Fibroblast of gingiva (primary cell): ENCODE measurements around the gene FOXK1.

ENCODE experiments used
- DNase-seq: peaks from one replicate; pipeline ENCODE4 v3.0.0-alpha.2; 2011; ENCODE audit warnings: low read depth

FOXK1 gene

DNA sequence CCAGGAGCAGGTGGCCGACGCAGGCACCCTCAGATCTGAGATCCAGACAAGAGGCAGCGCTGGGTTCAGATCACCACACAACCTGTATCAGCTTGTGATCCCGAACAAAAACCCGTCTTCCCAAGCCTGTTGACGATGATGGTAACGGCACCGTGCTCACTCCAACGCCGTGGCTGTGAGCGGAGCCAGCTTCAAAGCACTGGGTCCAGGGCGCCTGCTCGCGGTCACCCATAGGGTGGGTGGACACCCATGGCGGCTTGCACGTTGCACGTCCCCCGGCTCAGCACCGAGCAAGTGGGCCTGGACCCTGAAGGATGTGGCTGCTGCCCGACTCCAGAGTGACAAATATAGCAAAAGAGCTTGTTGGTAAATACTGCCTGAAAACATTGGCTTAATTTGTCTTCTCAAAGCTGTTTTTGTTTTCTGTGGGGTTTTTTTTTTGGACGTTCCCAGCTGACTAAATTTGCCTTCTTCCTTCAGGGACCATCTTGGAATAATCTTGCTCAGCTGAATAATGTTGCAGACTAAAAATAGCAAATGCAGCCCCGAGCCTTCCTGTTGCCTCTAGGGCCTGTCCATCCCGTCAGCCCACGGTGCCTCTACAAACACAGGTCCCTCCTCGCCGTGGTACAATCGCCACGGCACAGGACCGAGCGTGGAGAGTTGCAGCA, 41.0 kb downstream of the FOXK1 start:
- no peak for DNase-seq

DNA sequence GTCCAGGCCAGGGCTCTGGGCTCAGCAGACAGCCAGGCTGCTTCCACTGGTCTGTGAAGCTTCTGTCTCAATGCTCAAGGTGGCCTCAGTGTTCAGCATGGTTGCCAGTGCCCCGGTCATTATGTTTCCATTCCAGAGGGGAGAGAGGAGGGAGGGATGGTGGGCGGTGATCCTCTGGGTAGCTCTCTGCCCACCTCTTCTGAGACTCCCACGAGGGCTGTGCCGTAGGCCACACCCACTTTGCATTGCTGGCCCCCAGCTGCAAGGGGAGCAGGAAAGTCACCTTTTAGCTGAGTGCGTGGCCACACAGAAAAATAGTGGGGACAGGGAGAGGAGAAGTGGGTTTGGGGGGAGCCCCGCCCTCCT, 42.5 kb downstream of the FOXK1 start:
- DNase-seq = peak; percentile 19

DNA sequence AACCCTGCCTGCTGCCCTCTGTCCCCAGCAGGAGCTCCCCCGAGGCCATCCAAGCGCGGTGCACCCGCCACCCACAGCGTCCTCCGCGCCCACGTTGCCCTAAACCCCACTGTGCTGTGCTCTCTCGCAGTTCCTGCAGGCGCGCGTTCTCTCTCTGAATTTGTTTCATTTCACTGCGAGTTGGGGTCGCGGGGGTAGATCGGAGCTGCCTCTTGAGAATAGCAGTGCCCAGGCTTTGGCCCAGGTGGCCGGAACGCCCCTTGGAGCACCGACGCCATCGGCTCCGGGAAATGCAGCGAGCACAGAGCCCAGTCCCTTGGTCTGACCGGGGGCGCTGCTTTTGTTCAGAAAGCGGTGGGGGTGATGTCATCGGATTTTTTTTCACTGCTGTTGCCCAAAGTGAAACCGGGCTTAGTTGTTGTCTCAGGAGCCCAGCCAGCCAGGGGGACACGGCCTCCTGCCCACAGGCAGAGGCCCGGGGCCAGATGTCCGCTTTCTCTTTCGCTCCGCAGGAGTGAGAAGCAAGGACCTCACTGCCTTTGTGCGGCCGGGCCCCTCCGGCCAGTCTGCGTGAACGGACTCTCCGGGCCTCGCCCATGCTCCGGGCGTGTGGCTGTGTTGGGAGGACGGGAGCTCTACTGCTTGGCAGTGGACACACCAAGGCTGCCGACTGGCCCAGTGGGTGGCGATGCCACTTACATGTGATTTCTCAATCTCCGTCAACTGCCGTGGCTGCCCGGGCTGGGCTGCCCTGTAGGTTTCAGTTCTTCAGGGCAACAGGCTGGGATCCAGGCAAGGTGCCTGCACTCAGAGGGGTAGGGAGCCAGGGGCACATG, 43.1 kb downstream of the FOXK1 start:
- peak; percentile 88 for DNase-seq

DNA sequence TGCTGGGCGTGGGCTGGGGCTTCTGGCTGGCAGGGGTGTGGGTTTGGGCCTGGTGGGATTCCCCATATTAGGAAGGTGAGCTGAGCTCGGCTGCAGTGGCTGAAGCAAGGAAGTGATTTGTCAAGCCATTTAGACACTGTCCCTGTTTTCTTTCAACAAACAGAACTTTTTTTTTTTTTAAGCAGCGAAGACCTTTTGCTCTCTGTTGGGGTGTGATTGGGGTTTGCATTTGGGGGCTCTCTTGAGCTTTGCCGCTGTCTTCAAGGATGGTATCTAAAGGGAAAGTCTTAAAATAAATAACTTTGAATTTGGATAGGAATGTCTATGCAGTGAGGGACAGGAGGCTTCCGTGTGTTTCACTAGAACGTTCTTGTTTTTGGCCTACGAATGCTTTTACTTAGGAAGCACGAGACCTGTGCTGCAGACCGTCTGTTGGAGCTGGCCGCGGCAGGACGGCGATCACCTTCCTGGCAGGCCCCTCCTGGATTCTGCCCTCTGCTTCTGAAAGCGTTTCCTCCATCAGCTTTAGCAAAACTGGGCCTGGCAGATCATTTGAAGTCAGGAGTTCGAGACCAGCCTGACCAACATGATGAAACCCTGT, 43.9 kb downstream of the FOXK1 start:
- DNase-seq = no peak

DNA sequence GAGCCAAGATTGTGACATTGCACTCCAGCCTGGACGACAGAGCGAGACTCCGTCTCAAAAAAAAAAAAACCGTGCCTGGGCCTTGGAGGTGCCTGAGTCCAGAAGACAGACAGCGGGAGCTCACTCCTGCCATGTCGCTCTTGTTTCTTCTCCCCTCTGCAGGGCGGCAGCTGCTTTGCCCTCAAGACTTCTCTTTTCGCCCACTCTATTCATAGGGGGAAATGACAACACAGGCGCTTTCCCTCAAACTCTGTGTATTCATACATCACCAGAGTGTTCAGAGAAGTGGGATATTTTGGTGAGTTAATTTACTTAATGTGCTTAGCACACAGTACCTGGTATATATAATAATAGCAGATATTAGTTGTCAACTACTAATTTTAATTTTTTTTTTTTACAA, 44.5 kb downstream of the FOXK1 start:
- no peak for DNase-seq

DNA sequence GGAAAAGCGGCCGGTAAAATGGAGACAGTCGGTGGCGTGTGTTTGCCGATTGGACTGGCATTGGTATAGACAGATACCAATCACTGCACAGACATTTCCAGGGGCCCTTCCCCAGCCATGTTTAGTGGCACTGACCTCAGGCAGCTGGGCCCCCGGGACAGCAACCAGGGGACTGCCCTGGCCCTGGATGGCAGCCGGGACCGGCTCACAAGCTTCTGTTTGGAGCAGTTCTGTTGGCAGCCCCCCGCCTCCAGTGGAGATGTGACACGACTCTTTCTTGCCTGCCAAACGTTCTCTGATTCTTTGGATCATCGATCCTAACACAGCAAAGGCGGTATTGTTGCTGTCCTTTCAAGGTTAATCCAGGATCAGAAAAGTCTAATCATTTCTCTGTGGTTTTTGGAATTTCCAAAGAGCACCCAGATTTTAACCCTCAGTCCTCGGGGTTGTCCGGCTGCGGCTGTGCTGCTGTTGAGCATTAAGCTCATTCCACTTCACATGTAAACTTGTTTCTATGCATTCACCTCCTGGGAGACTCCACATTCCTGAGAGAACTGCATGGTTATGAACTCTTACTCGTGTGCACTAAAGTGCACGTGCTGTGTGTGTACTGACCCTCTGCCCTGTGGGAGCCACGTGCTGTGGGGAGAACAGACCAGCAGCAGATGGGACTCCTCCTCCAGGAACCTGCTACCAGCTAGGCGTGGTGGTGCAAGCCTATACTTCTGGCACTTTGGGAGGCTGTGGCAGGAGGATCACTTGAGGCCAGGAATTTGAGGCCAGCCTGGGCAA, 46.0 kb downstream of the FOXK1 start:
- no peak for DNase-seq

DNA sequence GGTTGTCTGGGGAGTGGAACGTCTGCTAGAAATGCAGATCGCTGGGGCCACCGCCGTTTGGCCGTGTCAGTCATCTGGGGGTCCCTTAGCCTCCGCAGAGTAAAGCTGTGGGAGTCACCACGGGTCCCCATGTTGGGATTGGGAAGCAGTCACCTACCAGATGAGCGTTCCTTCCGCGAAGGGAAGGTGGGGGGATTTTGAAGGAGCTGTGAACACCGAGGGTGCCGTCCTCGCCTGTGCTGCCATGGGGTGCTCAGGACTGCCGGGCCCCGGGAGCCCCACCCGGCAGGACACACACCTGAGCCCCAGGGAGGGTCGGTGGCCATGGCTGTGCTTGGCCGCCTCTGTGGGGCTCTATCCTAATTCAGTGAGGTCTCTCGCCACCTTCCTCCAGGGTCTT, 47.2 kb downstream of the FOXK1 start:
- DNase-seq = no peak

DNA sequence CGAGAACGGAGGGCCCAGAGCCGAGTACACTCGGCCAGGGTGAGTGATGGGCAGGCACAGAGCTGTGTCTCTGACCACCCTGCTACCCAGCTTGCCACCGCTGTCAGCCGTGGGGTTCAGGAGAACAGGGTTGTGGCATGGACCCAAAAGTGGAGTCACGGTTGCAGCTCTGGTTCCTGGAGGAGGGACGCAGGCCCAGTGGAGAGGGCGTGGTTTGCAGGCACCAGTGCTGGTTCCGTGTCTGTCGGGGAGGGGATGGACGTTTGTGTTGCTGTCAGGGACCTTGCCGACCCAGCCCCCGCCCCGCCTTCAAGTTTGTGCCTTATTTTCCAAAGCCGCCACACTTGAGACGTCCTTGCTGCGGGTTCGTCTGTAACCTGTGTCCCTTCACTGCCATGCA, 48.2 kb downstream of the FOXK1 start:
- no peak for DNase-seq

DNA sequence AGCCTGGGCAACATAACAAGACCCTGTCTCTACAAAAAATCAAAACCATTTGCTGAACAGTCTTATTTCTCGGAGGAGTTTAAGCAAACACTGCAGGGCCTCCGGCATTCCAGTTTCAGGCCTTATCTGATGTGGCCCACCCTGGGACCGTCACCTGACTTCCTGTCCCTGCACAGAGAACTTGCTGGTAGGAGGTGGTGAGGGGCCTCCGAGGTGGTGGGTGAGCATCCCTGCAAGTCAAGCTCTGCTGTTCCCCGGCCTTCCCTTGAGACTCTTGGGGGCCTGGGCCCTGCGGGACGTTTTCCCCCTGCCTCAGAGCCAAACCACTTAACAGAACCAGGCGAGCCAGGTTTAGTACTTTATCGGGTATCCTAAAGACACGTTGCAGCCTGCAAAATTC, 48.9 kb downstream of the FOXK1 start:
- DNase-seq = no peak

DNA sequence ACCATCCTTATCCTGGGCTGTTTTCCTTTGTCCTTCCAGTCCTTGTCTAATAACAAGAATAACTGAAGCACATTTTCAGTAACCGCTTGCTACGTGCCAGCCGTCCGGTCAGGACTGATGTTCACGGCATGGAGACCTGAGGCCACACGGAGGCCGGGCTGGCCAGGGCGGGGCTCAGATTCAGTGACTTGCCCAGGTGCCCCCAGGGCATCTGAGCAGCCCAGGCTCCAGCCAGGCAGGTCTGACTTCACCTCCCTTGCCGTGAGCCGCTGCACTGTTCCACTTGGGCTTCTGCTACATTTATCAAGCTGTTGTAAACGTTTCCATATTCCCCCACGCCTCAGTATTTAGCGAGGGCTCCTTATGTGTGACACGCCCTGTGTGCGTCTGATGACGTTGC, 49.7 kb downstream of the FOXK1 start:
- no peak for DNase-seq

DNA sequence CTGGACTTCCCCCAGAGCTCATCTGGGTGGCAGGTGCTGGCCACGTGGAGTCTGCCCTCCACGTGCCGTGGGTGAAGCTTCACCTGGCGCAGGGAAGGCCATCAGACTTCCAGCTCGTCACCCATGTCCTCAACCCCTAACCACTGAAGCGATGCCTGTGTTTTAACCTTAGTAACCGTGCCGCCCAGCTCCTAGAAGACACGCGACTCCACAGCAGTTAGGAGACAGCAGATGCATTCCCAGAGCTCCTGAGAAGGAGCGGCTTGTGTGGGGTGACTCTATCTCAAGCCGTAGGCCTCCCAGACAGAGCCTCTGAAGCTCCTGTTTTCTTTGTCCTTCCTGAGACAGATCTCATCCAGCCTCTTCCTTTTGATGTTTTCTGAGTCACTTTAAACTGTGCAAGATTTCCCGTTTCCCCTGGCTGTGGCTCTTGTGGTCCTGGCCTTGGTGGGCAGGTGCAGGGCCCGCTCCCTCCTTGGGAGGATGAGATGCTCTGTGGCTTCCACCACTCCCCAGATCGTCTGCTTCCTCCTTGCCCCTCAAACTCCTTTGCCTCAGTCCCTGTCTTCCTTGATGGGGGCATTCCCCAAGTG, 51.9 kb downstream of the FOXK1 start:
- no peak for DNase-seq

DNA sequence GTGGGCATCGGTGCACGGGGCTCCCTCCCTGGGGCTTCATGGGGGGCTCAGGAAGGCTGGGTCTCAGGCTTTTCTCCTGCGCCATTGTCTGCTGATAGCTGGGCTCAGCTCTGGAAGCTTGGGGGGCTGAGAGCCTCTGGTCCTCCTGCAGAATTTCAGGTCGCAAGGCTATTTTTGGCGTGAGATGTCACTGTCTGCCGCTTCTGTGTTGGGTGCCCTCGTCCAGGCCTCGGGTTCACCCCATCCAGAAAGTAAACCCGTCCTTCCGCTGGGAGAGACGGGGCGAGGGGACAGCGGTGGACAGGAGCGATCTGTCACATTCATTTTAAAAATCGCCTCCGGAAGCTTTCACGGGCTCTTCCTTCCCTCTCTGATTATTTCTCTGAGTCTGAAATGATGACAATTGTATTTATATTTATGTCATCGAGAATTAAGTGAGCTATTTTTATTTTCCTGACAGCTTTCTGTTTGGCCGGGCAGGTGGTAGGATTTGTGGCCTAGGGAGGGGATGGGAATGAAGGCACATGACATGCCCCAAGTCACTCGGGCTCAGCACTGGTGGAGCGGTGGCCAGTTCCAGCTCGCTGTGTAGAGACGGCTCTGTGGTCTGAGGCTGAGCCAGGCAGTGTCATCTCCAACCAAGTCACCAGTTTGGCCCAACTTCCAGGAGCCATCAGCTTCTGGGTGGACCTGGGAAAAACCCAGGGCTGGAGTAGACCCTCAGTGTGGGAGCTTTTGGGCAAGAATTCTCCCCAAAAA, 52.7 kb downstream of the FOXK1 start:
- no peak for DNase-seq

DNA sequence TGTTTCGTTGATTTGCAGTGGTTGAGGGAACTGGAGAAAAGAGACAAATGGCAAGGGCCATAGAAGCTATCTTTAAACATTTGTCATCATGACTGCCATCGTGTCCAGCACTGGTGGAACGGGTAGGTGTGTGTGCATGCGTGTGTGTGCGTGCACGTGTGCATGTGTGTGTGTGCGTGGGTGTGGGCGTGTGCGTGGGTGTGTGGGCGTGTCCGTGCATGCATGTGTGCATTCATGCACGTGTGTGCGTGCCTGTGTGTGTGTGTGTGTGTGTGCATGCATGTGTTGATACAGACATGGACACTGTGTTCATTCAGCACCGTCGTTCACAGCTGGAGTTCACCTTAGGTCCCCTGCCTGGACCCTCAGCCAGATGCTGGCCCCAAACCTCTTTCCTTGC, 55.2 kb downstream of the FOXK1 start:
- no peak for DNase-seq

DNA sequence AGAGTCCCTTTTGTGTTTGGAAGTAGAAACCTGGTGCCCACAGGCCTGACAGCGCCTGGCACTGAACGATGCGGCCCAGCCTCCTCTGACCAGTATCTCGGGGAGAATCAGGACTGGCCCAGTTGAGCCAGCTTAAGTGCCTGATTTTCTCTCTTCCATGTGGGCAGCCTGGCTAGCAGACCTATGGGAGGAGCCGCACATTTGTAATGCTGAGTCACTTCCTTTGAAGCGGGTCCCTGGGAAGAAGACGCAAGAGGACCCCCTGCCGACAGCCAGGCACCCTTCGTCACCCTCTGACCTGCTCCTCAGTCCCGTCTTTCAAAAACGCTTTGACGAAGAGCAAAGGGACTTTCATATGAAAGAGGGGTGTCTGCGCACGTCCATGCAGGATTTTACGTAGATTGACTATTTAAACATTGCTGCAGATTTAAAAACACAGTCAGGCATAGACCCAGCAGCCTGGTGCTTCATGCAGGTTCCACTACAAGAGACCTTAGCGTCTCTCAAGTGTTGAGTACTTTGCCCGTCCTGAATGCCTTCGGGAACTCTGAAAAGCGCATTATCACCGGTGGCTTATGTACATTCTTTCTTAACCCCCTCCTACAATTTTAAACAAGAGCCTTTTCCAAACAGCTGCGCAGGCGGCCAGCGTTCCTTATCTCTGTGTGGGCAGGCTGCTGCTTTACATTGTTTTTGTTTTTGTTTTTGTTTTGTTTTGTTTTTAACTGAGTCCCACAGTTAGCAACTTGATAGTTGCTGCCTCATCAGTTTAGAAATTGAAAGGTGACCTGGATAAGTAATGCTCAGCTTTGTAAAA, 56.8 kb downstream of the FOXK1 start:
- peak; percentile 77 for DNase-seq

DNA sequence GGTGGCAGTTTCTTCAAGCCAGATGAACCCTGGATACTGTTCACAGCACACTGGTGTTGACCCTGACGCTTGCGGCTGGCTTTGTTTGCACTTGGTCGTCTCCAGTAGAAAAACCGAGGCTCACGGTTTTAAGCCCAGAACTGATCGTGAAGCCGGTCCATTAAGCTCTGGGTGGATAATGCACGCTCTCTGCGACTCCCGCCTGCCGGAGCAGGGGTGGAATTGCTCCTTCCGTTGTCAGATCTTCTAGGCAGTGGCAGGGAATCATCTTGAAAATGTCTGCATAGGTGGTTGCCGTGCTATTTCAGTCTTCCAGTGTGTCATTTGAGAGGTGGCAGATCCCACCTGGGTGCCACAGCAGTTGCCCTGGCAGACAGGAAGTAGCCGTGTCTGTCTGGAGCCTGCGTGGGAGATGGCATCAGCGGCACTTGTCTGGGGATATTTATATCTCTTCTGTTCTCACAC, 57.5 kb downstream of the FOXK1 start:
- no peak for DNase-seq

DNA sequence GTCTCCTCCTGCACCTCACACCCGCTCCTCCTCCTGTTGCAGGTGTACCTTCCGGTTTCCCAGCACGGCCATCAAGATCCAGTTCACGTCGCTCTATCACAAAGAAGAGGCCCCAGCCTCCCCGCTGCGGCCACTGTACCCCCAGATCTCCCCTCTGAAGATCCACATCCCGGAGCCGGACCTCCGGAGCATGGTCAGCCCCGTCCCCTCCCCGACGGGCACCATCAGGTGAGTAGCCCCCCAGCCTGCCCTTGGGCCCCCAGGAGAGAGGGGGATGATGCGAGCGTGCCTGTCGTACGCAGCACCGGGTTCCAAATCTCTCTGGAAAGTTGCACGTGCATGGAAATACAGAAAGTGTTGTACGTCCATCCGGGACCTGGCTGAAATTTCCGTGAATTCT, 58.7 kb downstream of the FOXK1 start:
- no peak for DNase-seq

DNA sequence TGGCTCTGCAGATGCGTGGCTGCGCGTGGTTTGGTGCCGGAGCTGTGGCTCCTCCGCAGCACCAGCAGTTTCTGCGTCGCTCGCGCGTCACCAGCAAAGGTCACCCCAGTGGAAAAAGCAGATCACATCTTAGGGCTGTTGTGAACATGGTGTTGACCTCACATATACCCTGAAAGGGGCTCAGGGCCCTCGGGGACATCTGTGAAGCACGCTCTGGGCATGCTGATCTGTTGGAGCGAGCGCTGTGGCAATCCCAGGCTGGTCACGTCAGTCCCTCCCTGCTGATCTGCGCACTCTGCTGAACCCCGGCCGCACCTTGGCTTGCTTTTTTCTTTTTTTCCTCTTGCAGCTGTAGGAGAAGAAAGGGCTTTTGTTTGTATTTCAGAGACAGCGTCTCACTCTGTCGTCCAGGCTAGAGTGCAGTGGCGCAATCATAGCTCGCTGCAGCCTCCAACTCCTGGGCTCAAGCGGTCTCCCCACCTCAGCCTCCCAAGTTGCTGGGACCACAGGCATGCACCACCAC, 60.0 kb downstream of the FOXK1 start:
- DNase-seq = no peak

DNA sequence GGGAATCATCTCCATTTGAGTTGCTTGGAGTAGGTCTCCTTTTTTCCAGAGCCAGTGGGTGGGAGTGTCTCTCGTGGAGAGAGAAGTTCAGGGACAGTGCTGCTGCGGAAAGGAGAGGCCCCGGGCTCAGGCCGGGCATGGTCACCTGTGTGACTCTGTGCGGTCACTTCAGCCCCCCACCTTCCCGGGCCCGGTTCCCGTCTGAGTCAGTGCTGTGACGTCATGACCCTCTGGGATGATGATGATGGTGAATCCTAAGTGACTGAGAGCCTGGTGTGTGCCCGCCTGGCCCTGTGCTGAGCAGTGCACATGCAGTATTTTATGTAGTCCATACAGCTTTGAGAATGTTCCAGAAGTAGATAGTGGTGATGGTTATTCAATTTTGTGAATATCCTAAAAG, 60.8 kb downstream of the FOXK1 start:
- DNase-seq = no peak

DNA sequence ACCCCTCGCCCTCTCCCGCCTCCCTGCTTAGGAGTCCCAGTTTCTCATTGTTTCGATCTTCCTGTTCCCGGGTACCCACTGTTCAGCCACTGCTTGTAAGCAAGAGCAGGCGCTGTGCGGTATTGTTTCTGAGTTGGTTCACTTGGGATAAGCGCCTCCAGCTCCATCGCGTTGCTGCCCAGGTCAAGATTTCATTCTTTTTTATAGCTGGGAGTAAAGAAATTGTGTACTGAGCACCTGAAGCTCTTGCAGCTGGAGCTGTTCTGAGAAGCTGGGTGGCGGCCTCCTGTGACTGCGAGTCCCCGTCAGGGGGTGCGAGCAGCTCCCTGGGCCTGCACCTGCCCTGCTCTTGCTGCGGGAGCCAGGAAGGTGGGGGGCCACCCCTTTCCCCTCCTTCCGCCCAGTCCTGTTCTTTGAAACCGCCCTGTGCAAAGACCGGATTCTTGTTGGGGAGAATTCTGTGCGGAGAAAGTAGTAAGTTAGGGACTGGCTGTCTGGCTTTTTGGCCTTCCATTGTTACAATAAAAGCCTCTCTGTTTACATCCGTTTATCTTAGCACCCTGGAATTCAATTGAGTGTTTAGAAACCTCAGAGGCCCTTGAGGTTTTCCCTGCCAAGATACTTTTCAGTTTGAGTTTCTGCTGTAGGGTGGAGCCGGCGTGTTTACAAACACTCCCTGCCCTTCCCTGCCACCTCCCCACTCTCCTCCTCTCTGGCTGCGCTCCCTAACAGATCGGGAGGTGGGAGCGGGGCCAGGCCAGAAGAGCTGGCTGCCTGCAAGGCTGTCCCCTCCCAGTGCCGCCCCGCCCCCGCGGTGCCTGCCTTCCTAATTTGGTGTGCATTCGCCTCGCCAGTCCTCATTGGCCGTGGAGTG, 62.5 kb downstream of the FOXK1 start:
- DNase-seq = peak; percentile 100
